Loucy (cell line): ENCODE results near the gene TPTE.
"Not testable (repeated sequence)": the region's sequence is repeated elsewhere in the genome, so short reads cannot be mapped to it uniquely, and the experiment has no call there.

Experiments
- H2AFZ ChIP-seq: fragments of 200-600 bp; sonication (generic); 2 replicates; pipeline ENCODE4 v1.6.0; 2016; ENCODE audit warnings: antibody characterized with exemption, mild to moderate bottlenecking, low read length, moderate library complexity
- H3F3A ChIP-seq: fragments of 200-600 bp; 2 replicates; pipeline ENCODE4 v1.6.0; 2016; ENCODE audit warnings: antibody characterized with exemption, low read depth, mild to moderate bottlenecking
- H3K27me3 ChIP-seq: fragments of 200-600 bp; sonication (generic); 2 replicates; pipeline ENCODE4 v1.6.1; 2014; ENCODE audit warnings: low read length, mild to moderate bottlenecking; ENCODE audit not compliant: insufficient read depth, poor library complexity, severe bottlenecking
- H3K36me3 ChIP-seq: fragments of 200-600 bp; sonication (generic); 2 replicates; pipeline ENCODE4 v1.6.1; 2016; ENCODE audit warnings: low read length; ENCODE audit not compliant: insufficient read depth
- H3K4me1 ChIP-seq: fragments of 200-600 bp; sonication (generic); 2 replicates; pipeline ENCODE4 v1.5.1; 2014; ENCODE audit warnings: low read length, mild to moderate bottlenecking; ENCODE audit not compliant: insufficient read depth, poor library complexity, severe bottlenecking
- H3K4me2 ChIP-seq: fragments of 200-600 bp; sonication (generic); 2 replicates; pipeline ENCODE4 v1.6.0; 2014; ENCODE audit warnings: antibody characterized with exemption, low read length, low read depth, mild to moderate bottlenecking; ENCODE audit not compliant: poor library complexity, severe bottlenecking
- H3K4me3 ChIP-seq: fragments of 200-600 bp; sonication (generic); 2 replicates; pipeline ENCODE4 v1.5.1; 2014; ENCODE audit warnings: low read length, mild to moderate bottlenecking, mixed read lengths; ENCODE audit not compliant: poor library complexity, severe bottlenecking
- H3K79me2 ChIP-seq: fragments of 200-600 bp; sonication (generic); 2 replicates; pipeline ENCODE4 v1.6.1; 2014; ENCODE audit warnings: low read length; ENCODE audit not compliant: insufficient read depth
- H3K9ac ChIP-seq: fragments of 200-600 bp; sonication (generic); 2 replicates; pipeline ENCODE4 v1.6.0; 2014; ENCODE audit warnings: mild to moderate bottlenecking, low read depth, low read length, moderate library complexity; ENCODE audit not compliant: poor library complexity, severe bottlenecking
- H3K9me2 ChIP-seq: fragments of 200-600 bp; sonication (generic); replicated peaks from 2 replicates; pipeline ENCODE4 v1.6.1; 2016; ENCODE audit warnings: low read depth, low read length, mixed read lengths
- H3K9me3 ChIP-seq: fragments of 200-600 bp; sonication (generic); 2 replicates; pipeline ENCODE4 v1.6.1; 2014; ENCODE audit warnings: mild to moderate bottlenecking, antibody characterized with exemption, low read length, low read depth; ENCODE audit not compliant: insufficient read depth
- H4K20me1 ChIP-seq: fragments of 200-600 bp; sonication (generic); 2 replicates; pipeline ENCODE4 v1.6.0; 2014; ENCODE audit warnings: antibody characterized with exemption, low read length, mild to moderate bottlenecking; ENCODE audit not compliant: insufficient read depth, poor library complexity, severe bottlenecking
- CTCF ChIP-seq: fragments of 200-600 bp; sonication (generic); conservative IDR thresholded peaks from 2 replicates; pipeline ENCODE4 v1.5.1; 2014; ENCODE audit warnings: mild to moderate bottlenecking, antibody characterized with exemption, low read length
- EZH2phosphoT487 ChIP-seq: fragments of 200-600 bp; IDR thresholded peaks from 2 replicates; pipeline ENCODE4 v1.6.1; 2018; ENCODE audit warnings: antibody characterized with exemption, mild to moderate bottlenecking, moderate library complexity, borderline replicate concordance

TPTE gene

GRCh38 chr21:10638144-10638543, 116.8 kb downstream of the TPTE start:
- H2AFZ ChIP-seq, H3F3A ChIP-seq, H3K4me2 ChIP-seq, H3K4me1 ChIP-seq, H3K36me3 ChIP-seq, H3K79me2 ChIP-seq, H3K9me2 ChIP-seq, H4K20me1 ChIP-seq, H3K4me3 ChIP-seq, H3K9ac ChIP-seq, H3K27me3 ChIP-seq: not testable (repeated sequence)
- H3K9me3 ChIP-seq = peaks cover 12% of the 10 kb centered on the region; the same call in 1 of the 2 replicates

GRCh38 chr21:10639123-10639522, 117.7 kb downstream of the TPTE start:
- TF ChIP-seq CTCF (no peak), EZH2phosphoT487 (no peak)
- Histone ChIP-seq H3K4me2 (no peak overlapping the region), H3K36me3 (no peaks in the 10 kb centered on the region), H2AFZ (no peak overlapping the region), H3K9me3 (peaks cover 12% of the 10 kb centered on the region; the same call in 1 of the 2 replicates), H3K9me2 (no peaks in the 10 kb centered on the region), H3K79me2 (no peaks in the 10 kb centered on the region), H3K27me3 (no peaks in the 10 kb centered on the region), H3K4me3 (no peak overlapping the region), H3K9ac (no peak overlapping the region), H3K4me1 (no peaks in the 10 kb centered on the region), H3F3A (no peaks in the 10 kb centered on the region), H4K20me1 (no peaks in the 10 kb centered on the region)

GRCh38 chr21:10639746-10640145, 118.4 kb downstream of the TPTE start:
- not testable (repeated sequence) for H3K9me2 ChIP-seq, H3K4me2 ChIP-seq, H3K9ac ChIP-seq, H3K4me3 ChIP-seq, H3F3A ChIP-seq, H3K4me1 ChIP-seq, H3K79me2 ChIP-seq, H4K20me1 ChIP-seq, H3K27me3 ChIP-seq, H3K36me3 ChIP-seq, H2AFZ ChIP-seq
- peaks cover 12% of the 10 kb centered on the region; the same call in 1 of the 2 replicates for H3K9me3 ChIP-seq

- H4K20me1 ChIP-seq = no peaks in the 10 kb centered on the region
- no peak overlapping the region for H3K9ac ChIP-seq
- H3K79me2 ChIP-seq = no peaks in the 10 kb centered on the region
- H3K4me3 ChIP-seq = no peak overlapping the region
- H3K9me3 ChIP-seq = peaks cover 12% of the 10 kb centered on the region; the same call in 1 of the 2 replicates
- TF ChIP-seq EZH2phosphoT487 (no peak), CTCF (no peak)
- no peaks in the 10 kb centered on the region for H3K36me3 ChIP-seq
- H3K4me1 ChIP-seq = no peaks in the 10 kb centered on the region
- H3F3A ChIP-seq = no peaks in the 10 kb centered on the region
- no peaks in the 10 kb centered on the region for H3K9me2 ChIP-seq
- H2AFZ ChIP-seq = no peak overlapping the region
- H3K27me3 ChIP-seq = no peaks in the 10 kb centered on the region
- no peak overlapping the region for H3K4me2 ChIP-seq
These were observed 119.1 kb downstream of the TPTE start for GRCh38 chr21:10640446-10640845.
